GM19328 (cell line): ENCODE measurements around the gene MEP1A.
"Not testable (repeated sequence)": the region's sequence is repeated elsewhere in the genome, so short reads cannot be mapped to it uniquely, and the experiment has no call there.

Source experiments
- ATAC-seq: cut with Tn5 transposase; IDR thresholded peaks from one replicate; pipeline ENCODE4 v1.9.1; 2021; ENCODE audit warnings: mild to moderate bottlenecking, moderate library complexity; ENCODE audit not compliant: unreplicated experiment

MEP1A gene

GRCh38 chr6:46774736-46775135, 18.5 kb upstream of the MEP1A start:
- not testable (repeated sequence) for ATAC-seq

GRCh38 chr6:46776070-46776712, 17.0 kb upstream of the MEP1A start:
- ATAC-seq: no peak

- no peak for ATAC-seq
These were observed 15.5 kb upstream of the MEP1A start for GRCh38 chr6:46777476-46778346.

- ATAC-seq: no peak
These were observed 11.5 kb upstream of the MEP1A start for GRCh38 chr6:46781478-46782378.

- ATAC-seq: no peak
These were observed 8.7 kb upstream of the MEP1A start for GRCh38 chr6:46784535-46784934.

- no peak for ATAC-seq
These were observed 5.2 kb upstream of the MEP1A start for GRCh38 chr6:46787871-46788540.

- no peak for ATAC-seq
These were observed 4.4 kb upstream of the MEP1A start for GRCh38 chr6:46788791-46789190.

GRCh38 chr6:46789434-46790354, 3.5 kb upstream of the MEP1A start:
- ATAC-seq: no peak

- ATAC-seq: no peak
These were observed 2.8 kb upstream of the MEP1A start for GRCh38 chr6:46790355-46790874.

GRCh38 chr6:46792635-46793034, 554 bp upstream of the MEP1A start:
- no peak for ATAC-seq

GRCh38 chr6:46794068-46794467, 879 bp downstream of the MEP1A start:
- ATAC-seq: no peak

- no peak for ATAC-seq
These were observed 2.6 kb downstream of the MEP1A start for GRCh38 chr6:46795816-46796215.

- no peak for ATAC-seq
These were observed 3.8 kb downstream of the MEP1A start for GRCh38 chr6:46796848-46797580.

GRCh38 chr6:46799657-46800056, 6.5 kb downstream of the MEP1A start:
- no peak for ATAC-seq

- no peak for ATAC-seq
These were observed 15.6 kb downstream of the MEP1A start for GRCh38 chr6:46808806-46809205.

- no peak for ATAC-seq
These were observed 21.9 kb downstream of the MEP1A start for GRCh38 chr6:46815130-46815529.

- no peak for ATAC-seq
These were observed 23.4 kb downstream of the MEP1A start for GRCh38 chr6:46816626-46817025.

GRCh38 chr6:46819561-46819960, 26.4 kb downstream of the MEP1A start:
- no peak for ATAC-seq

GRCh38 chr6:46821458-46821881, 28.3 kb downstream of the MEP1A start:
- no peak for ATAC-seq
